Testis (tissue), 2 donors: ENCODE results near the gene SPRED3.

ENCODE experiments used
- CTCF ChIP-seq, 3 experiments: fragments of 450-650 bp in 2 of 3; fragments of 200-600 bp in 1 of 3; sonication (generic) in 1 of 3; IDR thresholded peaks; one replicate each; pipeline ENCODE4 v1.5.1; 2016 to 2019; ENCODE audit warnings: antibody characterized with exemption in 3 of 3, mild to moderate bottlenecking in 2 of 3, moderate library complexity in 1 of 3
- POLR2A ChIP-seq: fragments of 450-650 bp; IDR thresholded peaks from one replicate; pipeline ENCODE4 v1.6.1; 2017; ENCODE audit warnings: antibody characterized with exemption, mild to moderate bottlenecking, moderate library complexity

DNA sequence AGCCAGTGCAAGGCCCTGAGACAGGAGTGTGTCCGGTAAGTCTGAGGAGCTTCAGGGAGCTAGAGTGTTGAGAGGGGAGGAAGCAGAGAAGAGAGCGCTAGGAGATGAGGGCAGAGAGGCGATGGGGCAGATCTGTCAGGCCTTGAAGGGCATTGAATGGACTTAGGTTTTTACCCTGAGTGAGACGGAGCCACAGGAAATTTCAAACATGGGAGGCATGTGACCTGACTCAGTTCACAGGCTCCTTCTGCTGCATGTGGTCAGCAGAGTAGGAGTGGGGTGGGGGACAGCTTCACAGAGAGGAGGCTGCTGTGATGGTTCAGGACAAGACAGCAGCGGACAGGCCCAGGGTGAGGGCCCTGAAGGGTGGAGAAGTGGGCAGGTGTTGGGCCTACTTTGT is 11.9 kb downstream of the SPRED3 start:
- TF ChIP-seq CTCF (IDR thresholded peaks at IDR 0.05) (no peak), POLR2A (no peak)
